ENCODE results near the gene LMNB1. TPM values are rescaled to one million over a fixed set of nuclear protein-coding genes. Genes with fewer than 3 reads are reported as not detected.

Gene LMNB1, protein sequence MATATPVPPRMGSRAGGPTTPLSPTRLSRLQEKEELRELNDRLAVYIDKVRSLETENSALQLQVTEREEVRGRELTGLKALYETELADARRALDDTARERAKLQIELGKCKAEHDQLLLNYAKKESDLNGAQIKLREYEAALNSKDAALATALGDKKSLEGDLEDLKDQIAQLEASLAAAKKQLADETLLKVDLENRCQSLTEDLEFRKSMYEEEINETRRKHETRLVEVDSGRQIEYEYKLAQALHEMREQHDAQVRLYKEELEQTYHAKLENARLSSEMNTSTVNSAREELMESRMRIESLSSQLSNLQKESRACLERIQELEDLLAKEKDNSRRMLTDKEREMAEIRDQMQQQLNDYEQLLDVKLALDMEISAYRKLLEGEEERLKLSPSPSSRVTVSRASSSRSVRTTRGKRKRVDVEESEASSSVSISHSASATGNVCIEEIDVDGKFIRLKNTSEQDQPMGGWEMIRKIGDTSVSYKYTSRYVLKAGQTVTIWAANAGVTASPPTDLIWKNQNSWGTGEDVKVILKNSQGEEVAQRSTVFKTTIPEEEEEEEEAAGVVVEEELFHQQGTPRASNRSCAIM
- not detected in 2 replicates for polyA plus RNA-seq

DNA sequence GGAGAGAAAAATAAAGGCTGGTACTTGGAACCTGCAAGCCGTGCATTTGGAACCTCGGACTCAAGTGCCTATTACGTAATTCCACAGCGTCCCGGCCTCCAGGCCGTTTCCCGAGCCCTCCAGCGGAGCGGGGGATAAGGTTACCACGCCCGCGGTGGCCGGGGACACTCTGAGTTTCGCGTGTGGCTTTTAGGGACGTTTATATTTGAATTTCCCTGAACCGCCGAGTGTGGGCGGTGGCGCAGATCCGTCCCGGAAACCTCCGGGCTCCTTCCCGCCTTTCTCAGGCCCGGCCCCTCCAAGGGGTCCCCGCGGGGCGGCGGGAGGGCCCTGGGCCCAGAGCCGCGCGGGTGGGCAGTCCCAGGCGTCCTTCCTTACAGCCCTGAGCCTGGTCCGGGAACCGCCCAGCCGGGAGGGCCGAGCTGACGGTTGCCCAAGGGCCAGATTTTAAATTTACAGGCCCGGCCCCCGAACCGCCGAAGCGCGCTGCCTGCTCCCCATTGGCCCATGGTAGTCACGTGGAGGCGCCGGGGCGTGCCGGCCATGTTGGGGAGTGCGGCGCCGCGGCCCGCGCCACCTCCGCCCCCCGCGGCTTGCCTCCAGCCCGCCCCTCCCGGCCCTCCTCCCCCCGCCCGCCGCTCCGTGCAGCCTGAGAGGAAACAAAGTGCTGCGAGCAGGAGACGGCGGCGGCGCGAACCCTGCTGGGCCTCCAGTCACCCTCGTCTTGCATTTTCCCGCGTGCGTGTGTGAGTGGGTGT is at the start of gene LMNB1:
TSS of gene LMNB1 (plus strand) at position 638 of the 758 bp plus-strand sequence. CDS start 373 bp downstream, outside the sequence.

Other genes starting within 250 kb of the LMNB1 start
- gene ALDH7A1, start 181.9 kb upstream of the LMNB1 start, polyA plus RNA-seq = 16.7 and 29.6 TPM in 2 replicates
- gene PHAX, start 176.2 kb upstream of the LMNB1 start, polyA plus RNA-seq = 144 and 198 TPM in 2 replicates